ENCODE data around the gene COL7A1. TPM values are rescaled to one million over a fixed set of nuclear protein-coding genes. Genes with fewer than 3 reads are reported as not detected.

The COL7A1 gene
- total and polyA plus RNA-seq, 2 of the 13 experiments (the other 11 are each of a cell fraction or from before 2014, with no cell fraction given), result 2.7 to 11.7 TPM

DNA sequence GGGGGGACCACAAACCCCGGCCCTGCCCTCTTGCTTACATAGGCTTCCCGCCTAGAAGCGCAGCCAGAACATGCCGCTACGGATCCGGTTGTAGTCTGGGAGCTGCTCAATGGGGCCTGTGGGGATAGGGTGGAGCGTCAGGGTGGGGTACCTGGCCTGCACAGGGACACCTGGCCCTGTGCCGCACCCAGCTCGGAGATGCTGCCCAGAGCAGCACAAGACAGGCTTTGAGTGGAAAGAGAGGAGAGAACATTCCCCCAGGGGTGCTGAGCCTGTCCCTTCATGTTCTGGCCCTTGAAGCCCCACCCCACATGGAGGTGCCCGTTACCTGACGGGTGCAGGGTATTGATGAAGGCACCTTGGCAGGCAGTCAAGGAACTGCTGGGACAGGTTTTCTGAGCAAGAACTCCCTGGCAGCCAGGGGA lies 4.0 kb upstream of the COL7A1 start (continued):
- TF ChIP-seq, protein P1, sequence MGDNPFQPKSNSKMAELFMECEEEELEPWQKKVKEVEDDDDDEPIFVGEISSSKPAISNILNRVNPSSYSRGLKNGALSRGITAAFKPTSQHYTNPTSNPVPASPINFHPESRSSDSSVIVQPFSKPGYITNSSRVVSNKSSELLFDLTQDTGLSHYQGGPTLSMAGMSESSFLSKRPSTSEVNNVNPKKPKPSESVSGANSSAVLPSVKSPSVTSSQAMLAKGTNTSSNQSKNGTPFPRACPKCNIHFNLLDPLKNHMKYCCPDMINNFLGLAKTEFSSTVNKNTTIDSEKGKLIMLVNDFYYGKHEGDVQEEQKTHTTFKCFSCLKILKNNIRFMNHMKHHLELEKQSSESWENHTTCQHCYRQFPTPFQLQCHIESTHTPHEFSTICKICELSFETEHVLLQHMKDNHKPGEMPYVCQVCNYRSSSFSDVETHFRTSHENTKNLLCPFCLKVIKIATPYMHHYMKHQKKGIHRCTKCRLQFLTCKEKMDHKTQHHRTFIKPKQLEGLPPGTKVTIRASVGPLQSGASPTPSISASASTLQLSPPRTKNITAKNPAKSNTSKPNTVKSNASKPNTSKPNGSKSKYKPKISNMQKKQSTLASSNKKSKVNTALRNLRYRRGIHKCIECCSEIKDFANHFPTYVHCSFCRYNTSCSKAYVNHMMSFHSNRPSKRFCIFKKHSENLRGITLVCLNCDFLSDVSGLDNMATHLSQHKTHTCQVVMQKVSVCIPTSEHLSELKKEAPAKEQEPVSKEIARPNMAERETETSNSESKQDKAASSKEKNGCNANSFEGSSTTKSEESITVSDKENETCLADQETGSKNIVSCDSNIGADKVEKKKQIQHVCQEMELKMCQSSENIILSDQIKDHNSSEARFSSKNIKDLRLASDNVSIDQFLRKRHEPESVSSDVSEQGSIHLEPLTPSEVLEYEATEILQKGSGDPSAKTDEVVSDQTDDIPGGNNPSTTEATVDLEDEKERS (CRISPR knock-in tag; IDR thresholded peaks at IDR 0.05), result no peak
- no peak for TF ChIP-seq ZNF709 (CRISPR knock-in tag; IDR thresholded peaks at IDR 0.05)
- no peak for TF ChIP-seq ZFP36L1 (CRISPR knock-in tag; IDR thresholded peaks at IDR 0.05)
- TF ChIP-seq HOXD1 (CRISPR knock-in tag; IDR thresholded peaks at IDR 0.05), result no peak
- no peak for TF ChIP-seq PRMT3 (CRISPR knock-in tag; IDR thresholded peaks at IDR 0.05; ENCODE audit: borderline replicate concordance, low read depth)
- no peak for TF ChIP-seq ZNF20 (CRISPR knock-in tag; IDR thresholded peaks at IDR 0.05)

DNA sequence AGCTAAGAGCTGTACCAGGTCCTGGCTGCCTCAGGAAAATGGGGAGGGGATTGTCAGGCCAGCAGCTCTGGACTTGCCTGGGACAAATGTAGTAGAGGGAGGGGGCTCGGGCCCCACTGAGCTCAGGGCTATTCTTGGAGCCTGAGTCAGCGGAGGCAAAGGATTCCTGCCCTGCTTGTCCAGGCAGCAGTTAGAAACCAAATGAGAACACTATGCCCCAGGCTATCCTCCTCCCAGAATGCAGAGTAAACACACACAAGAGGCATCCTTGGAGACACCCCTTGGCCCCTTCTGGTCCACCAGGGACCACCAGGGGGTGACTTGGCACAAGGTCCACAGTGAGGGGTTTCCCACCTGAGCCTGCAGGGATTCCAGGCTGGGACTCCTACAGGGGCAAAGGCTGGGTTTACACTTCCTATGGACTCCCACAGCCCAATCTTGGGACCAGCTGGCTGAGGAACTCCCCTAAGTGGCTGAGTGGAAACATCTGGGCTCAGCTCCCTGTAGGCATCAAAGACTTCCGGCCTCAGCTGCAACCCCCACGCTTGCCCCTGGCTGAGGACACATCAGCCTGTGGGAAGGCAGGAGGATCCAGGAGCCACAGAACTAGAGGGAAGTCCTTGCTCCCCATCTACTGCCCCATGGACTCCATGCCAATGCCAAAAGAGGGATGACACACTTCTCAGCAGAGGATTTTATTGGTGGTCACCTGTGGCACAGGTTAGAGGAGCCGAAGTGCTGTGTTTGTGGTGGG lies 3.4 kb upstream of the COL7A1 start:
- in situ Hi-C loops (cut with HindIII; ENCODE audit: extremely low pct_ligation_motif_present, low pct_unique_long_range_greater_than_20kb), result no loop called here
- Histone ChIP-seq H3K4me1 (ENCODE audit: insufficient read depth, low read length) (peaks cover 47% of the 10 kb centered on the region), H4K20me1 (ENCODE audit: insufficient read depth, low read length) (0 out of 2 replicates have a peak, but pooled peaks cover 8% of the 10 kb centered on the region), H2AFZ (ENCODE audit: low read length) (no peak overlapping the region), H3K9ac (ENCODE audit: insufficient read depth, low read depth, low read length) (no peak overlapping the region), H3K36me3 (replicated peaks in 1 of 2; ENCODE audit: control insufficient read depth in 1 of 2, insufficient read depth in 2 of 2, low read length in 2 of 2) (peaks cover 33 to 56% of the 10 kb centered on the region in 2 experiments; a peak in 4 of 5 replicates), H3K4me2 (ENCODE audit: low read depth, low read length) (no peak overlapping the region), H3K27me3 (ENCODE audit: control insufficient read depth in 1 of 2, insufficient read depth in 2 of 2, low read length in 2 of 2) (no peaks in the 10 kb centered on the region), H3K79me2 (ENCODE audit: insufficient read depth, low read length) (no peaks in the 10 kb centered on the region), H3K4me3 (replicated peaks in 1 of 3; ENCODE audit: insufficient read depth in 1 of 3, low read depth in 2 of 3, low read length in 3 of 3) (no peak overlapping the region), H3K27ac (ENCODE audit: extremely low read length, insufficient read depth, low read length) (no peak overlapping the region), H3K9me3 (ENCODE audit: low read length) (no peaks in the 10 kb centered on the region)
- WGBS (ENCODE audit: low lambda C conversion rate), result 93% methylated on average over 2 of the region's 5 CpGs
- TF ChIP-seq ZNF589 (CRISPR knock-in tag; conservative IDR thresholded peaks at IDR 0.05), result no peak
- no peak for TF ChIP-seq MYNN (CRISPR knock-in tag; IDR thresholded peaks at IDR 0.05; ENCODE audit: low read depth)
- TF ChIP-seq SKI (IDR thresholded peaks at IDR 0.05; ENCODE audit: partially characterized antibody), result no peak
- intact Hi-C loops (cut with micrococcal nuclease; ENCODE audit: unreplicated experiment), result no loop called here
- no peak for DNase-seq (ENCODE audit: low spot score)
- no peak for FAIRE-seq
- ATAC-seq, result no peak
- BruUV-seq (replicated peaks), result no TSS peak
- ChIA-PET CTCF (ENCODE audit: low intra/inter-chr PET ratio, low total read pairs) (no interaction called here), POLR2A (interaction anchor here (1.0 to 3.3 kb wide), 6 partner anchors 9 to 37 kb away, joined by 3 to 11 read pairs (median 4); partner anchors contain the start of genes SLC26A6 and UQCRC1)

All from HepG2 (cell line).